NCI-H526 (cell line): ENCODE results near the gene PDHX.

ENCODE experiments used
- DNase-seq, 2 experiments: peaks; one replicate each; lab custom pipeline; 2025; lab: John Stamatoyannopoulos, UW

The PDHX gene

GRCh38 chr11:34957606-34958005 is 41.2 kb downstream of the PDHX start:
- no peak for DNase-seq

GRCh38 chr11:34959770-34960169 is 43.4 kb downstream of the PDHX start:
- no peak for DNase-seq

- no peak for DNase-seq
Measured at GRCh38 chr11:34960277-34960676, 43.9 kb downstream of the PDHX start.

- no peak for DNase-seq
Measured at GRCh38 chr11:34962034-34962433, 45.6 kb downstream of the PDHX start.

- no peak for DNase-seq
Measured at GRCh38 chr11:34963351-34963750, 46.9 kb downstream of the PDHX start.

GRCh38 chr11:34964610-34965331 is 48.4 kb downstream of the PDHX start:
- DNase-seq = no peak

GRCh38 chr11:34968862-34969261 is 52.4 kb downstream of the PDHX start:
- no peak for DNase-seq

GRCh38 chr11:34970033-34970432 is 53.6 kb downstream of the PDHX start:
- no peak for DNase-seq

- no peak for DNase-seq
Measured at GRCh38 chr11:34970480-34970879, 54.1 kb downstream of the PDHX start.

- DNase-seq = no peak
Measured at GRCh38 chr11:34971928-34972327, 55.5 kb downstream of the PDHX start.

- no peak for DNase-seq
Measured at GRCh38 chr11:34972366-34972765, 55.9 kb downstream of the PDHX start.

GRCh38 chr11:34972892-34973291 is 56.5 kb downstream of the PDHX start:
- no peak for DNase-seq

- no peak for DNase-seq
Measured at GRCh38 chr11:34975482-34975881, 59.1 kb downstream of the PDHX start.

- DNase-seq = no peak
Measured at GRCh38 chr11:34976496-34977088, 60.2 kb downstream of the PDHX start.

GRCh38 chr11:34977089-34977912 is 60.9 kb downstream of the PDHX start:
- DNase-seq = no peak

GRCh38 chr11:34978236-34979191 is 62.1 kb downstream of the PDHX start:
- no peak for DNase-seq

- no peak for DNase-seq
Measured at GRCh38 chr11:34984514-34984913, 68.1 kb downstream of the PDHX start.

GRCh38 chr11:34986883-34987520 is 70.6 kb downstream of the PDHX start:
- DNase-seq = no peak

GRCh38 chr11:34987617-34988016 is 71.2 kb downstream of the PDHX start:
- DNase-seq = no peak

GRCh38 chr11:34988294-34989255 is 72.2 kb downstream of the PDHX start:
- no peak for DNase-seq
